HPDE6-E6E7 (cell line): ENCODE data around the gene RBM19.
"Not testable (repeated sequence)": the region's sequence is repeated elsewhere in the genome, so short reads cannot be mapped to it uniquely, and the experiment has no call there.

Experiments
- DNase-seq: peaks from one replicate; pipeline ENCODE4 v3.0.0; 2011; ENCODE audit warnings: missing footprints; ENCODE audit errors: extremely low spot score

RBM19 gene

DNA sequence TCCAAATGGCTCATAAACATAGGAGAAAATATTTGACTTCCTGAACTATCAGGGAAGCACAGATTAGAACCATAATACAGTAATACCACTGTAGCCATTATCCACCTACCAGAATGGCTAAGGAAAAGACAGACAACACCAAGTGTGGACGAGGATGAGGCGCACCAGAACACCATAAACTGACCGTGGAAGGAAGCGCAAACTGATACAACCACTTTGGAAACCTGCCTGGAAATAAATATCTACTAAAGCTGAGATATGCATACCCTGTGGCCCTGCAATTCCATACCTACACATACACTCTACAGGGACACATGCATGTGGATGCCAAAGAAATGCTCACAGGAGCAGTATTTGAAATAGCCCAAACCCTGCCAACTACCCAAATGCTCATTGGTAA lies 60.3 kb downstream of the RBM19 start:
- no peak for DNase-seq

DNA sequence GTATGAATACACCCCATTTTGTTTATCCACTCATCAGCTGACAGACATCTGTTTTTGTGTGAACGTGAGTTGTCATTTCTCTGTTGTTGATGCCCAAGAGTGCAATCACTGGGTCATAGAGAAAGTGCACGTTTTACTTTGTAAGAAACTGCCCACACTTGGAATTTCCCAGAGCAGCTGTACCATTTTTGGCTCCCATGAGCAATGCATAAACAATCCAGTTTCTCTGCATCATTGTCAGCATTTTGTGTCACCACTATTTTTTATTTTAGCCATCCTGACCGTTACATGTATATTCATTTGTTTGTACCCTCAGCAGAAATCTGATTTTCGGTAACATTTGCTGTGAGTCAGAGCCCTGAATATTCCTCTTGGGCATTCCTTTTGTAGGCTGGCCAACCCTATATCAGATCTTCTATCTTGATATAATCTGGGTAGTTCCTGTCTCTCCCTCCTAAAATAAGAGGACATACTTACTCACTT lies 62.7 kb downstream of the RBM19 start:
- DNase-seq = no peak

DNA sequence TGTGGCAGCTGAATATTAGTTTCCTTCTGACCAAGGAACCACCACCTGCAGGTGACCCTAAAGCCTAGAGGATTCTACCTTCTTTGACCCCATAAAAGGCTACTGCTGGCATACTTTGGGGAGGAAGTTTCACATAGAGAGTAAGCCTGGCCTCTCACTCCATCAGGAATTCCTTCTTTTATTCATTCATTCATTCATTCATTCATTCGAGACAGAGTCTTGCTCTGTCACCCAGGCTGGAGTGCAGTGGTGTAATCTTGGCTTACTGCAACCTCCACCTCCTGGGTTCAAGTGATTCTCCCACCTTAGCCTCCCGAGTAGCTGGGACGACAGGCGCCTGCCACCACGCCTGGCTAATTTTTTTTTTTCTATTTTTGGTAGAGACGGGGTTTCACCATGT lies 64.8 kb downstream of the RBM19 start:
- not testable (repeated sequence) for DNase-seq

DNA sequence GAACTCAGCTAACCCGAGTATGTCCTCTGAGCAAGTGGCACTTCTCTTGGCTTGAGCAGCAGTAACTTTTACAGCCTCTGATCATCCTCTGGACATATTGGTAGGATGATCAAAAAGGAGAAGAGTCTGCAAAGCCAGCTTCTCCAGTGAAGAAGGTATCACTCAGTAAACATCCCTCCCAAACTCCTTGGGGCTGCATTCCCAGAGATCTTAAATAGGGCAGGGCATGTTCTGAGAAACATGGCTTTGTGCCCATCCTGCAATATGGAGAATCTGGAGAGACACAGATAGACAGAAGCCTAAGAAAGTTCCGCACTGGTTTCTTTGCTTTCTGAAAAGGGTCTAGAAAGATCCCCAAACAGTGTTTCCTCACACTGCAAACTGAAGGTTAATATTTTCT lies 65.4 kb downstream of the RBM19 start:
- DNase-seq = no peak

DNA sequence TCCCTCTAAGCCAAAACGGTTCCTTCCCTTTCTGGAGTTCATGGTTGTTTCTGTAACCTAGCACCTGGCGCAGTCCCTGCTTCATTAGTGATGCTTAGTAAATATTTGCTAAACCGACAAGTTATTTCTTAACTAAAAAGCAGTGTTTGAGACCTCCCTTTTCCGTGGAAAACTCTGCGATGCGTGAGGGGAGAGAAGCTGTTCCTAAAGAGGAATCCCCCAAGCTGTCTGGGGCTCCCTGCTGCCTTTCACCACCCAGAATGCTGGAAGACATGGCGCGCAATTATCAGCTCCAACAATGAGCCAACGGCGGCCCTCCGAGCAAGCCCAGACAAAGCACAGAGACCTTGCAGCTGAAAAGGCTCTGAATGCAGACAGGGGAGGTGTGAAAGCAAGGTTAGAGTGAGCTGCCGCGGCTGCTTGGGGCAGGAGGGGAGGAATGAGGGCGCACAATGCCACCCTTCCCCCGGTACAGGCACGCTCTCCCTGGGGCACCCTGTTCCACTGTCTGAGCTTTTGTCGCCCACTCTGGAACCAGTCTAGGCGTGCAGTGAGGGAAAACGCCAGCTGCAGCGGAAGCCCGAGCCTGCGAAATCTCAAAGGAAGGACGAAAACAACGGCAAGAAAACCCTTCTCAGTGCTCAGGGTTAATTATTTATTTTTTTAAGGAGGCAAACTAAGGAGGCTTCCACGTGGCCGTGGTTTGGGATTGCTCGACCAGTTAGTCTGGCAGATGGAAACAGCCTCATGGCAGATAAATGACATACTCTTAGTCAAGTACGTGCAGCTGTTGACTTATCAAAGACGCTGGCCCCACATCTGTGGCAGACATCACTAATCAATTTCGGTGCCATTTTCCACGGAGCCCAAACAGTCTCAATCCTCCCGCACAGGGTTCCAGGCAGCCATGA lies 66.3 kb downstream of the RBM19 start:
- no peak for DNase-seq

DNA sequence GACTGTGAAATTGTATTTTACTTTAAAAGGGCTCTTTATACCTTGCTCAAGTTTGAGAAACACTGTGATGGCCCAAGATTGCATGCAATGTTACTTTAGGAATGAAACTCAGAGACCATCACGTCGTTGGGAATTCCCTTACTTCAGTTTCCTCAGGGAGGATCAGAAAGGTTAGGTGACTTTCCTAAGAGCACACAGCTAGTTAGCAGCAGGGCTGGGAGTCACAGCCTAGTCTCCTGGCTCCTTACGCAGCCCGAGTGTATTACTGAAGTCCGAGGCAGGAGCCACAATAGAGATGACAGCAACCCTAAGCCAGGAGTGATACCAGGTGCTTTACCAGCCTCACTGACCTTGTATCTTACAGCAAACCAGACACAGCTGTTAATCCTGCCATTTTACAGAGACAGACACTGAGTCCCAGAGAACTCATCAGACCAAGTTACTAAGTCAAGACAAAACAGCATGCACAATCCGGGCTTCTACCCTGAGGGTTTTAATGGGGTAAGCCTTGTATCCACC lies 67.0 kb downstream of the RBM19 start:
- DNase-seq = no peak

DNA sequence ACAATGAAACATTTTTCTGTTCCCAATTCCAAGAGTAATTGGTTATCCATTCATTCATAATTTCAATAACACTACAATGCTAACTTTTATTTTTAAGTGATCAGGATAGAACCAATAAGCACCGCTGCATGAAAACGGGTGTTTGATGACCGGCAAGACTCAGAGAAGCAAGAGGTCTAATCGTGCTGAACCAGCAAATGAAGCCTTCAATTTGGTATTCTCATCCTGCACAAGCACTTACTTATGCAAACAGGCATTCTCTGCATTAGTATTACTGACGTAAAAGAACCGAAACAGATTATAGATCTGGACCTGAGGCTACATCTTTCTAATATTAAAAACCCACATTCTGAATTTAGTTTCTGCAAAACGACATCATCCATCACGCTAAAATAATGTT lies 67.7 kb downstream of the RBM19 start:
- no peak for DNase-seq

DNA sequence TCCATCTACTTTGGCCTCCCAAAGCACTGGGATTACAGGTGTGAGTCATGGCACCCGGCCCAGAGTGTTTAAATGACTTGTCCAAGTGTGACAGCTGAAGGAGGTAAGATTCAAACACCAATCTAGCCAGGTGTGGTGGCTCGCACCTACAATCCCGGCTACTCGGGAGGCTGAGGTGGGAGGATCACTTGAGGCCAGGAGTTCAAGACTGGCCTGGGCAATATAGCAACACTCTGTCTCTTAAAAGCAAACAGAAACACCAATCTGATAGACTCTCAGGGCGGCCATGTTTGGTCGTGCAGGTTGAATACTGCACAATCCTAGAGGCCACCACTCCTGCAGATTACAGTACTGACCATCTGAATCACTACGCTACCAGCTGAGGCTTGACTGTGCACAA lies 68.7 kb downstream of the RBM19 start:
- DNase-seq = no peak

DNA sequence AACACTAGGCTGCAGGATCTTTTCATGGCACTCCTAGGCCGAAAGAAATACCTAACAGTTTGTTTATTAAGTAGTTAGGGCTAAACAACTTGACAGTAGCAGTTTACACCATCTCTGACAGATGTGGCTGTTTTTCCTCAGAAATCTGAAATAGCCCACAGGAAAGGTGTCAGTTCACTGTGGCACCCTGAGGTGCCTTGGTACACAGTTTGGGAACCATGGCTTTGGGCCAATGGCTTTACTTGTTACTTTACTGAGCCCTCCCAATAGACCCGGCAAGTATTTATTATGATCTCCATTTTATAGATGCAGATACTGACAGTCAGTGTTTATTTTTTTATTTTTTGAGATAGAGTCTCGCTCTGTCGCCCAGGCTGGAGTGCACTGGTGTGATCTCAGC lies 69.3 kb downstream of the RBM19 start:
- DNase-seq = no peak

DNA sequence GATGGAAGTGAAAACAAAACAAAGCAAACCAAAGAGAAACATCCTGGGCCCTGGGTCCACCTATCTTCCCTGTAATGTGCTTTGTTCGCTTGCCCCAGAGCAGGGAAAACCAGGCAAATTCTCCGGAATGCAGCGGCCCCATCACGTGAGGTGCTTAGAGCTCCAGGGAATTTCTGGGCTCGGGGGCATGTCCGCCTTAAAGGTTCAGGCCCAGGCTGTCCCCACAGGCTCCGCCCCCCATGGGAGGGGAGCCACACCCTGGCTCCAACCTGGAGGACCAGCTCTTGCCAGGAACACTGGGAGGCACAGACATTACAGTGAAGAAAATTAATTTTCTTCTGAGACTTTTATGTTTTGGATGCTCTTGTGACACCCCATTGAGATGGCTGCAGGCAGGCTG lies 69.9 kb downstream of the RBM19 start:
- DNase-seq = no peak

DNA sequence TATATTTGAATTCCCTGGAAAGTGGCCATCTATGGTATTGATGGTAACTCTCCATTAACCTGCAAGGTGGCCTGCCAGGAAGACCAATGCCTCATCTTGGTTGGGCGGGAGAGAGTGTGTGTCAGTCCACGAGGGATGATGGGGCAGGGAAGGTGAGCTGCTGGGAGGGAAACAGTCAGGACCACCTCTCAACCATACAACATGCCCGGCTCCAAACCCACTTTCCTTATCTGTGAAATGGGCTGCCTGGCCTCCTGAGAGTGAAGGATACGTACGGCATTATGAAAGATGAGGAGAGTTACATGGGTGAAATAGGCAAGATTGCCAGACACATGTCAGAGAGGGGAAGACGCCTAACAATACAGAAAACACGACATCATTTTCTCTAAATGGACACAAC lies 70.9 kb downstream of the RBM19 start:
- DNase-seq = no peak

DNA sequence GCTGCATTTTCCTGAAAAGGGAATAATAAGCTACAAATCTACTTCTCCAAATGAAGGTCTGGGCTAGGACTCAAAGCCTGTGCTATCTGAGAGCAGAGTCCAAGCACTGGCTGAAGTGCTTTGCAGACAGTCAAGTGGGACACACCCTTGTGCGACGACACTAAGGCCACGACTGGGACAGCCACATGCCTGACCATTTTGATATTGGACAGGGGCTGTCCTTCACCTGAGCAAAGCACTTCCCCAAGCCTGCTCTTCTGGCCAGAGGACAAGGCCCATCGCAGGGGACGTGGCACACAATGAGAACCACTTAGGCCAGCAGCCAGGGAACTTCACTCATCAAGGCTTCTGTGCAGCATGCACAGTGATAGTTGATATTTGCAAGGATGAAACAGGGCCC lies 71.4 kb downstream of the RBM19 start:
- no peak for DNase-seq

DNA sequence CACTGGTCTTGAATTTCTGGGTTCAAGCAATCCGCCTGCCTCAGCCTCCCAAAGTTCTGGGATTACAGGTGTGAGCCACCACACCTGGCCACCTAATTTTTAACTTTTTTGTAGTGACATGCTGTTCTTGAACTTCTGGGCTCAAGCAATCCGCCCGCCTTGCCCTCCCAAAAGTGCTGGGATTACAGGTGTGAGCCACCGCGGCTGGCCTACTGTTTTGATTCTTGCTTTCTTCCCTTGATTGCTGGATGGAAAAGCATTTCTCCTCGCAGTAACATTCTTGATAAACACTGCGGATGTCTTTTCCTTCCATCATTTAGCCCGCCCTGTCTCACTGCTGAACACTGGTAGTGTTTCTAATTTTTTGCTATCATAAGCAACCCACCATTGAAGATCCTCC lies 72.9 kb downstream of the RBM19 start:
- no peak for DNase-seq

DNA sequence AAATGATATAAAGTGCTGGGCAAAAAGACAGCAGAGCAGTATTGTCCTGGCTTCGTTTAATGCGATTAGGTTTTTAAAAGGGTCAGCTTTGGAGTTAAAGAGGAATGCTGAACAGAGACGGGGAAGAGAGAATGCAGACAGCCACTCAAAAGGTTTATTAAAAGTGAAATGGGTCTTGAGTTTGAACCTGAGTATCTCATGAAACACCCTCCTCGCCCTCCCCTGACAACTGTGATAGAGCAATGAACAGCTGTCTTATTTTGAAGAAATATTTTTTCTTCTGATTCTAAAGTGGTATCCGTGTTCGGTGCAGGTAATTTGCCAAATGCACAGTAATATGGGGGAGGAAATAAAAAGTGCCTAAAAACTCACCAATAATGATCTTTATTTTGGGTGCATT lies 73.6 kb downstream of the RBM19 start:
- no peak for DNase-seq

DNA sequence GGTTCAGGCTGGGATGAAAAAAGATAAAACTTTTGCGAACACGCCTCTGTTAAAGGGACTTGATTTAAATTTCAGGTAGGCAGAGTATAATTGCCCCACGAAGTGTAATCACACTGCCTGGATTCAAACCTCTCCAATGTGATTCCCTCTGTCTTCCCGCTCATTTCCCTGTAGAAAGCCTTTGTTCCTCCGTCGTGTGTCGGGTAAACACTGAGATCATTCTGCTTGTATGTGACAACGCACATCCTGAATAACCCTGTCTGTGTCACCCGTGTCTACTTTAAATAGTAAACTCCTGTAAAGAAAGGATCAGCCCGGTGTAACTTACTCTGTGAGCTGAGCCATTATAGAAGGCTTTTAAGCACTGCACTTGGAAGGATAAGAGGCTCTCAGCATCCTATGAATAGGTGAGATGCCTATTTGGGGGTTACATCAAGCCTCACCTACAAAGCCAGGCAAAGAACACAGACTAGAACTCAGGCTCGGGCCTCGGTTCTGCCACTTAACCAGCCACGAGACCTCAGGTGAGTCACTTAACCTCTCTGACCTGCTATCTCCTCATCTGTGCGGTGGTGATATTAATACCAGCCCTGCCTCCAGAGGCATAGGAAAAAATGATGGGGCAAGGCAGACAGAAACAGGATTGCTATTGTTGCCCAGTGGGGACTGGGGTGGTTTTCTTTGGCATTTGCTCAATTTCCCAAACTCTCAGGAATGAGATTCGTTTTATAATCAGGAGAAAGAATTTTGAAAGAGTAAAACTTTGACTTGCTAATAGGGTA lies 74.2 kb downstream of the RBM19 start:
- DNase-seq = no peak

DNA sequence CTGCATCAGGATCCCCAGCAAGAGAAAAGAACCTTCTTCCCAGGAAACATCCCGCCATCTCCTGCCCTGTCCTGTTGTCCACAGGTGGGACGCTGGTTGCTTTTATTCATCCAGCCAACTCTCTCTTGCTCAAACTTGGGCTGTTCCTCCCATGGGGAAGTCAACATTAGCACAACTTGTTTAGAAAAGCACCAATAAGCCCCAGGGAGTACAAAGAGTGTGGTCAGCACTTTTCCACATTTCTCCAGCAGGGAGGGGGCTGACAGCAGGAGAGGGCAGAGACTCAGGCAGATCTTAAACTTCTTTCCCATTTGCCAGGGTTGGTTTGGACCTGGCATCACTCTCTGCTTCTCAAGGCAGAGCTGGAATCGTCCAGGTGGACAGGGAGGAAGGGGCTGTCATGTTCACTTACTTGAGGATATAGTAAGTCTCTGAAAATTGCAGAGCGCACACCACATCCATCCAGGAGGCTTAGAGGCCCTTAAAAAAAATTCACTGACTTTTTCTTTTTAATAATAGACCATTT lies 74.9 kb downstream of the RBM19 start:
- no peak for DNase-seq

DNA sequence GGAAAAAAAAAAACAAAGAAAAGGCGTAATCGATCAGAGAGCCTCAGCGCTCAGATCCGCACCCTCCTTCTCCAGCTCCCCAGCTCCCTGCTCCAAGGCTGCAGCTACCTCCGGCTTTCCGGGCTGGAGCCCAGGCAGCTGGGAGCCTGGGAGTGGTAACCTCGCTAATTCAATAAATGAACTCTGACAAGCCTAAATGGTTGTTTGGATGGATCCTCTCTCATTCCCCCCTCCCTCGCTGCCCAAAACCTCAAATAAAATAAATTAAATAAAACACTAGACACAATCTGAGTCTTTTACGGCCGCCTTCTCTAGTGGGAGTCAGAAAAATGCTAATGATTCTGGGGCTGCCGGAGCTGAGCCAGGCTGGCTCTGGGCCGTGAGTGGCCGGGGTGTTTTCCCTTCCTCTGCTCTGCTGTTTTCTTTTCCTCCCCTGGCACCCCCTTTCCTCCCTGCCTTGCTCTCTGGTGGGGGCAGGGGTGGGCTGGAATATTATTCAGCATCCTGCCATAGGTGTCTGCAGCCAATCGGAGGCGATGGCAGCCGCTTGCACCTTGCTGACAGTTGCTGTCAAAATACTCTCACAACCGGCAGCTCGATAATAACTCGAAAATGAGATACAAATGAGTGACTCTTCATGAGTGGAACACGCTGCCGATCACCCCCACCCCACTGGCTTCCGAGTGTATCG lies 76.1 kb downstream of the RBM19 start:
- DNase-seq = no peak

DNA sequence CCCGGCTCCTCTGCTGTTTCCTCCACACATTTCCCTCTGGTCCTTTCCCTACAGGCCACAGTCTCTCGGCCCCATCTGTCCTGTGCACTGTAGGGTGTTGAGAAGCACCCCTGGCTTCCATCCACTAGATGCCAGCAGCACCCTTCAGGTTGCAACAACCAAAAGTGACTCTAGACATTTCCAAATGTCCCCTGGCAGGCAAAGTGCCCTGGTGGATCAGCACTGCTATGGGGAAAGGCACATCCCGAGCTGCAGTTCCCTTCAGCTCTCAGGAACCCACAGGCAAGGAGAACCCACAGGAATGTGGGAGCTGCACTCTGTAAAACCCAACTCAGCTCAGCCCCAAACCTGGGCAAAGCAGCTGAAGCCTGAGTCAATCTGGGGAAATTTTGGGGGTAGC lies 77.0 kb downstream of the RBM19 start:
- no peak for DNase-seq

DNA sequence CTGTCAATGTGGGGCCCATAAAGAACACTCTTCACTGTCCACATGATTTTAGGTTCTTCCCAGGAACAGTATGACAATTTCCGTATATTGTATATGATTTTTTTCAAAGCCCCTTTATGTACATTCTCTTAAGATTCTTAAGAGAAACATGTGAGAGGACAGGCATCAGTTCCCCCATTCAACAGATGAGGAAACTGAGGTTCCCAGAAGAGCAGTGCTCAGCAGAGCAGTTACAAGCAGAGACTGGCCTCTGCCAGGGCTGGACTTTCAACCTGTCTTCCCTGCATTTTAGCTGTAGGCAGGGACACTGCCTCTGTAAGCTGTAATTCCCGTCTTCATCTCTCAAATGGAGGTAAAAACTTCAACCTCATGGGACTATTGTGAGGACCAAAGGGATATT lies 77.7 kb downstream of the RBM19 start:
- DNase-seq = no peak

DNA sequence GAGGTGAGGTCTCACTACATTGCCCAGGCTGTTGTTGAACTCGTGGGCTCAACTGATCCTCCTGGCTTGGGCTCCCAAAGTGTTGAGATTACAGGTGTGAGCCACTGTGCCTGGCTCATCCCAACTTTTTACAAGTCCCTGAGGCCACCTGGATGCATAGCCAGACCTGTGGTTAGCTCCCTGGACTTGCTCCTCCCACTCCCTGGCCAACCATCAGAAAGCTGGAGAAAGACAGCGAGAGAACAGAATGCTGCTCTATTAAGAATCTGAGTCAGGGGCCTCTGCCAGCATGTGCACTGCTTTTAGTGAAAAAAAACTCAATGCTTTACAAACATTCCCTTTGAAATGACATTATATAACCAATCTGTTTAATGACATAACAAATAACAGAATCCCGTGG lies 78.2 kb downstream of the RBM19 start:
- DNase-seq = no peak

DNA sequence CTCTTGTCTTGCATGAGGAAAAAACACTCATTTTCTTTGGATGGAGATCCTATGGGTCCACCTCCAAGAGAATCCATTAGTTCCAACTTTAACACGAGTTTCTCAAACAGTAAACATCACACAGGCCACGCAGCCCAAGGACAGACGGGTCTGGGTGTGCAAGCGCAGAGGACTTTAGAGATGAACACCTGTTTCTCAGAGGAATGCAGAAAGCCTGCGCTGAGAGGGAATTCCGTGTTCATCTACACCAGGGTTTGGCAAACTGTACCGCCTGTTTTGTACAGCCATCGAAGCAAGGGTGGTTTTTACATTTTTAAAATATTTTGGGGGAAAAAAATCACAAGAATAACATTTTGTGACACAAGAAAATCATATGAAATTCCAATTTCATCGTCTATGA lies 79.4 kb downstream of the RBM19 start:
- no peak for DNase-seq

DNA sequence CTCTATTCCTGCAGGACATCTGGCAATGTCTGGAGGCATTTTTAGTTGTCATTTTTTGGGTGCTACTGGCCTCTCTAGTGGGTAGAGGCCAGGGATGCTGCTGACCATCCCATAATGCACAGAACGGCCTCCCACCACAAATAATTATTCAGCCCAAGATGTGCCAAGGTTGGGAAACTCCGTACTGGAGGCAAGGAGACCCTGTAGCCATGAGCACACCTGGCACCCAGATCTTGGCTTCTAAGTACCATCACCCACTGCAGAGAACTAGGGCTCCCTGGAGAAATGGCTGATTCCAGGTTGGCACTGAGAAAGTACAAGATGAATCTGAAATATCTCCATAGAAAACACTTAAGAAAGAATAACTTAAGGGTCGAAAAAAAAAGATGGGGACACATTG lies 81.7 kb downstream of the RBM19 start:
- DNase-seq = no peak
